Measurements from ENCODE around the gene MGAT3. TPM values are rescaled to one million over a fixed set of nuclear protein-coding genes. Genes with fewer than 3 reads are reported as not detected.

MGAT3 gene
- total RNA-seq, 1 experiment from 2014 or later, result 5.0 TPM

- H3K4ac ChIP-seq (ENCODE audit: low read depth, low read length), result no peak overlapping the region
- no peak overlapping the region for H3K9ac ChIP-seq (ENCODE audit: extremely low read depth, insufficient read length, low read length)
- no peak overlapping the region for H4K91ac ChIP-seq (ENCODE audit: insufficient read length, low read depth, low read length)
- H2BK120ac ChIP-seq (ENCODE audit: low read depth, low read length, poor library complexity, severe bottlenecking), result no peak overlapping the region
- no peak overlapping the region for H3K23ac ChIP-seq (ENCODE audit: insufficient read length, low read depth, low read length)
- Mint-ChIP-seq H3K27ac (no peak overlapping the region), H3K4me3 (no peak overlapping the region), H3K4me1 (peaks cover 17 to 28% of the 10 kb centered on the region in 2 experiments), H3K27me3 (ENCODE audit: low read depth) (peaks cover 26% of the 10 kb centered on the region), H3K36me3 (ENCODE audit: insufficient read depth in 1 of 3, low read depth in 3 of 3) (no peaks in the 10 kb centered on the region), H3K9me3 (no peaks in the 10 kb centered on the region)
- H3T11ph ChIP-seq (ENCODE audit: low read length), result no peak overlapping the region
- no peaks in the 10 kb centered on the region for H3K27me3 ChIP-seq (ENCODE audit: insufficient read depth, low read length)
- H3K9me3 ChIP-seq (ENCODE audit: control insufficient read depth, low read depth, low read length), result no peaks in the 10 kb centered on the region
- H3K4me1 ChIP-seq (ENCODE audit: insufficient read depth, low read length), result no peaks in the 10 kb centered on the region; the same call in 1 of the 2 replicates
- no CpG with 5 or more reads among the region's 9 CpGs for whole genome bisulfite sequencing (ENCODE audit: extremely low coverage, insufficient read length, low lambda C conversion rate)
- H3K23me2 ChIP-seq (ENCODE audit: insufficient read length, low read depth, low read length, poor library complexity, severe bottlenecking), result no peaks in the 10 kb centered on the region
- H3K56ac ChIP-seq (ENCODE audit: insufficient read length, low read depth, low read length), result no peak overlapping the region
- H2BK20ac ChIP-seq (ENCODE audit: low read depth, low read length, poor library complexity, severe bottlenecking), result no peak overlapping the region
- H4K20me1 ChIP-seq (ENCODE audit: control insufficient read depth, insufficient read depth, insufficient read length), result no peaks in the 10 kb centered on the region
- no peaks in the 10 kb centered on the region for H3K79me1 ChIP-seq (ENCODE audit: insufficient read depth, low read depth, low read length, poor library complexity, severe bottlenecking)
- no peak overlapping the region for H2AFZ ChIP-seq (ENCODE audit: low read length)
- no peak overlapping the region for H3K4me2 ChIP-seq (ENCODE audit: insufficient read depth, insufficient read length, low read length)
- TF ChIP-seq CTCF (conservative IDR thresholded peaks at IDR 0.05), result no peak
- no peak overlapping the region for H2AK5ac ChIP-seq (ENCODE audit: insufficient read length, low read length)
- DNase-seq, result peak; percentile 69
- H3K79me2 ChIP-seq (ENCODE audit: insufficient read depth, low read length), result no peaks in the 10 kb centered on the region
- no peak overlapping the region for H4K8ac ChIP-seq (replicated peaks; ENCODE audit: insufficient read length, low read depth, low read length)
- H4K5ac ChIP-seq (ENCODE audit: insufficient read length, low read depth, low read length), result no peak overlapping the region
- H2BK5ac ChIP-seq (ENCODE audit: insufficient read length, low read length), result no peak overlapping the region
- H3K14ac ChIP-seq (ENCODE audit: insufficient read depth, low read length), result no peak overlapping the region
- H2BK12ac ChIP-seq (ENCODE audit: insufficient read length, low read depth, low read length), result no peak overlapping the region
- H3K27ac ChIP-seq (ENCODE audit: insufficient read length, low read depth, low read length), result no peak overlapping the region
- H3K18ac ChIP-seq (ENCODE audit: insufficient read length, low read depth, low read length), result no peak overlapping the region
- no peak overlapping the region for H2BK15ac ChIP-seq (ENCODE audit: low read depth, low read length)
These were observed 21.6 kb downstream of the MGAT3 start for GRCh38 chr22:39478441-39478850.

Data from H9 (cell line).